ENCODE data around the gene TTC32.

DNA sequence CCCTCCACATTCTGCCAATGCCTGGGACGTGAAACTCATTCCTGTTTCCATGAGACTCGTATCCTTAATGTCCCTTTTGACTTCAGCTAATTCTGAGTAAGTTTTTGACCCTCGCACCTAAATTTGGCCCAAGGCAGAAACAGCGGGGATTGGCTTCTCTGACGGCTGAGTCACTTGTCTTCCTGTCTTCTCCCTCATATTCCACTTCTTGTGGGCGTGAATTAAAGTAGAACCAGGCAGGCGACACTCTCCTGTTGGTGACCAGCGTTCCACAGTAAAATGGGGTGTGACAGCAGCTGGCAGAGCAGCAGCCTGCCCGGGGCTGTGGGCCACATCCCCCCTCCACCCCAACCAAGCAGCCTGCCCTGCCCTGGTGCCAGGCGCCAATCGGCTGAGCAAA lies 15.5 kb downstream of the TTC32 start:
- TF ChIP-seq, protein P1, sequence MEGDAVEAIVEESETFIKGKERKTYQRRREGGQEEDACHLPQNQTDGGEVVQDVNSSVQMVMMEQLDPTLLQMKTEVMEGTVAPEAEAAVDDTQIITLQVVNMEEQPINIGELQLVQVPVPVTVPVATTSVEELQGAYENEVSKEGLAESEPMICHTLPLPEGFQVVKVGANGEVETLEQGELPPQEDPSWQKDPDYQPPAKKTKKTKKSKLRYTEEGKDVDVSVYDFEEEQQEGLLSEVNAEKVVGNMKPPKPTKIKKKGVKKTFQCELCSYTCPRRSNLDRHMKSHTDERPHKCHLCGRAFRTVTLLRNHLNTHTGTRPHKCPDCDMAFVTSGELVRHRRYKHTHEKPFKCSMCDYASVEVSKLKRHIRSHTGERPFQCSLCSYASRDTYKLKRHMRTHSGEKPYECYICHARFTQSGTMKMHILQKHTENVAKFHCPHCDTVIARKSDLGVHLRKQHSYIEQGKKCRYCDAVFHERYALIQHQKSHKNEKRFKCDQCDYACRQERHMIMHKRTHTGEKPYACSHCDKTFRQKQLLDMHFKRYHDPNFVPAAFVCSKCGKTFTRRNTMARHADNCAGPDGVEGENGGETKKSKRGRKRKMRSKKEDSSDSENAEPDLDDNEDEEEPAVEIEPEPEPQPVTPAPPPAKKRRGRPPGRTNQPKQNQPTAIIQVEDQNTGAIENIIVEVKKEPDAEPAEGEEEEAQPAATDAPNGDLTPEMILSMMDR (IDR thresholded peaks at IDR 0.05) = no peak
- TF ChIP-seq POLR2A (IDR thresholded peaks at IDR 0.05) = no peak

Measured in prostate gland (tissue), 2 donors.